GM23248 (cell line): ENCODE measurements around the gene FABP1.

ENCODE experiments used
- EZH2 ChIP-seq: fragments of 200-600 bp; sonication (generic); IDR thresholded peaks from 2 replicates; pipeline ENCODE4 v1.6.1; 2018; ENCODE audit warnings: antibody characterized with exemption, mild to moderate bottlenecking; ENCODE audit not compliant: insufficient read depth, poor library complexity, severe bottlenecking
- EZH2phosphoT487 ChIP-seq: fragments of 200-600 bp; sonication (generic); IDR thresholded peaks from 2 replicates; pipeline ENCODE4 v1.6.1; 2018; ENCODE audit warnings: antibody characterized with exemption, moderate library complexity, mild to moderate bottlenecking, low read depth; ENCODE audit not compliant: insufficient read depth

- TF ChIP-seq EZH2 (no peak), EZH2phosphoT487 (no peak)
These were observed 29.3 kb downstream of the FABP1 start for GRCh38 chr2:88098558-88098900.
